Measurements from ENCODE around the gene RNF227.

The RNF227 gene

GRCh38 chr17:7915611-7916384 lies at the start of gene RNF227:
RNF227 (minus strand) TSS chr17:7916289; CDS start chr17:7916195, 94 bp downstream.
- Histone ChIP-seq H3K9me2 (replicated peaks; ENCODE audit: low read depth, low read length) (no peaks in the 10 kb centered on the region), H4K20me1 (ENCODE audit: insufficient read depth, low read length, poor library complexity, severe bottlenecking) (peaks cover 4% of the 10 kb centered on the region), H3F3A (ENCODE audit: low read depth) (peaks cover 7% of the 10 kb centered on the region; the same call in 1 of the 2 replicates), H3K79me2 (ENCODE audit: insufficient read depth, low read length) (peaks cover 13% of the 10 kb centered on the region; the same call in 1 of the 2 replicates), H3K27me3 (ENCODE audit: insufficient read depth, low read length, poor library complexity, severe bottlenecking) (no peaks in the 10 kb centered on the region), H3K4me1 (ENCODE audit: insufficient read depth, low read length, poor library complexity, severe bottlenecking) (peaks cover 22% of the 10 kb centered on the region), H3K4me2 (ENCODE audit: low read depth, low read length, poor library complexity, severe bottlenecking) (peak within 1 kb of the TSS; percentile 87), H3K4me3 (ENCODE audit: low read length, poor library complexity, severe bottlenecking) (peak within 1 kb of the TSS; percentile 74), H3K36me3 (ENCODE audit: insufficient read depth, low read length) (peaks cover 19% of the 10 kb centered on the region; the same call in 1 of the 2 replicates), H3K9me3 (ENCODE audit: insufficient read depth, low read depth, low read length) (no peaks in the 10 kb centered on the region), H3K9ac (ENCODE audit: low read depth, low read length, poor library complexity, severe bottlenecking) (peak within 1 kb of the TSS; percentile 82), H2AFZ (ENCODE audit: low read length) (peak within 1 kb of the TSS; percentile 84)
- no peak for TF ChIP-seq EZH2phosphoT487 (IDR thresholded peaks at IDR 0.05; ENCODE audit: borderline replicate concordance)
- TF ChIP-seq CTCF (conservative IDR thresholded peaks at IDR 0.05; ENCODE audit: low read length) = no peak

- no peak overlapping the region for H2AFZ ChIP-seq (ENCODE audit: low read length)
- H3K9me2 ChIP-seq (replicated peaks; ENCODE audit: low read depth, low read length) = no peaks in the 10 kb centered on the region
- H3K4me3 ChIP-seq (ENCODE audit: low read length, poor library complexity, severe bottlenecking) = no peak overlapping the region
- no peaks in the 10 kb centered on the region for H3K9me3 ChIP-seq (ENCODE audit: insufficient read depth, low read depth, low read length)
- no peak overlapping the region for H3K9ac ChIP-seq (ENCODE audit: low read depth, low read length, poor library complexity, severe bottlenecking)
- H3F3A ChIP-seq (ENCODE audit: low read depth) = no peaks in the 10 kb centered on the region
- H3K4me2 ChIP-seq (ENCODE audit: low read depth, low read length, poor library complexity, severe bottlenecking) = no peak overlapping the region
- H3K79me2 ChIP-seq (ENCODE audit: insufficient read depth, low read length) = no peaks in the 10 kb centered on the region
- no peaks in the 10 kb centered on the region for H3K4me1 ChIP-seq (ENCODE audit: insufficient read depth, low read length, poor library complexity, severe bottlenecking)
- H3K27me3 ChIP-seq (ENCODE audit: insufficient read depth, low read length, poor library complexity, severe bottlenecking) = no peaks in the 10 kb centered on the region
- no peaks in the 10 kb centered on the region for H4K20me1 ChIP-seq (ENCODE audit: insufficient read depth, low read length, poor library complexity, severe bottlenecking)
- TF ChIP-seq EZH2phosphoT487 (IDR thresholded peaks at IDR 0.05; ENCODE audit: borderline replicate concordance) (no peak), CTCF (conservative IDR thresholded peaks at IDR 0.05; ENCODE audit: low read length) (no peak)
- H3K36me3 ChIP-seq (ENCODE audit: insufficient read depth, low read length) = no peaks in the 10 kb centered on the region
These were observed 45.3 kb upstream of the RNF227 start for GRCh38 chr17:7961421-7961820.

GRCh38 chr17:7959503-7960253 lies 43.6 kb upstream of the RNF227 start:
- no peak overlapping the region for H2AFZ ChIP-seq (ENCODE audit: low read length)
- H3K9ac ChIP-seq (ENCODE audit: low read depth, low read length, poor library complexity, severe bottlenecking) = no peak overlapping the region
- H3K4me1 ChIP-seq (ENCODE audit: insufficient read depth, low read length, poor library complexity, severe bottlenecking) = no peaks in the 10 kb centered on the region
- H3K4me2 ChIP-seq (ENCODE audit: low read depth, low read length, poor library complexity, severe bottlenecking) = no peak overlapping the region
- H3K36me3 ChIP-seq (ENCODE audit: insufficient read depth, low read length) = no peaks in the 10 kb centered on the region
- no peaks in the 10 kb centered on the region for H3K9me2 ChIP-seq (replicated peaks; ENCODE audit: low read depth, low read length)
- TF ChIP-seq CTCF (conservative IDR thresholded peaks at IDR 0.05; ENCODE audit: low read length) (no peak), EZH2phosphoT487 (IDR thresholded peaks at IDR 0.05; ENCODE audit: borderline replicate concordance) (no peak)
- no peaks in the 10 kb centered on the region for H3F3A ChIP-seq (ENCODE audit: low read depth)
- H4K20me1 ChIP-seq (ENCODE audit: insufficient read depth, low read length, poor library complexity, severe bottlenecking) = no peaks in the 10 kb centered on the region
- H3K27me3 ChIP-seq (ENCODE audit: insufficient read depth, low read length, poor library complexity, severe bottlenecking) = no peaks in the 10 kb centered on the region
- H3K4me3 ChIP-seq (ENCODE audit: low read length, poor library complexity, severe bottlenecking) = no peak overlapping the region
- H3K9me3 ChIP-seq (ENCODE audit: insufficient read depth, low read depth, low read length) = no peaks in the 10 kb centered on the region
- no peaks in the 10 kb centered on the region for H3K79me2 ChIP-seq (ENCODE audit: insufficient read depth, low read length)
